HG03196 (cell line): ENCODE results near the gene NKAIN2.

ENCODE experiments used
- ATAC-seq: cut with Tn5 transposase; IDR thresholded peaks from one replicate; pipeline ENCODE4 v1.9.1; 2021; ENCODE audit not compliant: unreplicated experiment

The NKAIN2 gene

DNA sequence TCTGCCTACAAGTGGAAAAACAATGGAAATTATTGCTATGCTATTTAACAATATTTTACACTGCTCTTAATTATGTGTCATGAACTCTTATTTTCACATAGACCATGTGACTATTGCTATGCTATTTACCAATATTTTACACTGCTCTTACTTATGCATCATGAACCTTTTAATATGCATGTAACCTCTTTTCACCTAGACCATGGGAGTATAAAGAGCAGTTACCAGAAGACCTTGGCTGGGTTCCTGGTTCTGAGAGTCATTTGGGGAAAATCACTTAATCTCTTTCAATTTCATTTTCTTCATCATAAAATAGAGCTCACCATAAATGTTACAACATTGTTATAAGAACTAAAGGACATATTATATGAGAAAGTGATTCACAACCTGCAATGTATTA, 934.8 kb downstream of the NKAIN2 start:
- ATAC-seq = no peak

DNA sequence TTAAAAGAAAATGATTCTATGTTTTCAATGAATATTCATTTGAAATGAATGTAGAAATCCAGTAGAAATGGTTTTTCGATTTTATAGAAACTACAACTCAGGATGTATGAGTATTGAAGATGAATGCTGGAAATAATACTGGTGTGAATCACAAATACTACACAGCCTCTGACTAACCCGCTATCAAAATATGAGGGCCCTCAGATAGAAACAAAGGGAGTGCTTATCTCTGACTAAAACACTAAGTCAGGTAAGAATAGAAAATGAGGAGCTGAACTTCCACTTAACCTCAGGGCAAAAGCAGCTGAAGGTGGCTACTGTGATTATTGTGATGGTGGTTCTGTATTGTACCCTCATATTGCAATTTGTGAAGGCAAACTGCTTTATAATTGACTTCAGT, 937.7 kb downstream of the NKAIN2 start:
- no peak for ATAC-seq

DNA sequence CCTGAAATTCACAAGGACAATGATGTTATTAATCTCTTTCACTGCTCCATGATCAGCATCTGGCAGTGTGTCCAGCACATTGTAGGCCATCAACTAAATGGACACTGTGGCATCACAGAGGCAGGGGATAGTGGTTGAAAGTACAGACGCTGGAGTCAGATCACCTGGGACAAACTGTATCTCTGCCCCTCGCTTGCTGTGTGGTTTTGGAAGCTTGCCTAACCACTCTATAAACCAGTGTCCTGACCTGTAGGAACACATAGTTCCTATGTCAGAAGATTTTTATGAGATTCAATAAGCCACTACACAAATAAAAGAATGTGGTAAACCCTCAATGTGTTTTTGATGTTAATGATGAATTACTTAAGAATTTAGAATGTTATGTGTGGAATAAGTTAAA, 939.3 kb downstream of the NKAIN2 start:
- no peak for ATAC-seq

DNA sequence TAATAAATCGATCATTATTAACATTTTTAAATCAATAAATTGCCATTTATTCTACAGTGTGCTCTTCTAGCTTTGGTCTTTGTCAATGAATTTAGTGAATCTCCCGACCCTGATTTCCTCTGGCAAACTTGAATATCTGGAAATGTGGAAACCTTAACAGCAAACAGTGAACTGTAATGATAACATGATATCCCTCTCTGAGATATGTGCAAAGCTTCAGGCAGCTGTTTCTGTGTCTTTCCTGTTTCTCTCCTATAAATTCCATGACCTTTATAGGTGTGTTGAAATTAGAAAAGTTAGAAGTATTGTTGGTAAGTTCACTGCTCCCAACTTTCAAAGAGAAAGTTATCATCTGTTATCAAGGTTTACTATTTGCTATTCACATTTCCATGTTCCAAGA, 939.8 kb downstream of the NKAIN2 start:
- ATAC-seq = no peak

DNA sequence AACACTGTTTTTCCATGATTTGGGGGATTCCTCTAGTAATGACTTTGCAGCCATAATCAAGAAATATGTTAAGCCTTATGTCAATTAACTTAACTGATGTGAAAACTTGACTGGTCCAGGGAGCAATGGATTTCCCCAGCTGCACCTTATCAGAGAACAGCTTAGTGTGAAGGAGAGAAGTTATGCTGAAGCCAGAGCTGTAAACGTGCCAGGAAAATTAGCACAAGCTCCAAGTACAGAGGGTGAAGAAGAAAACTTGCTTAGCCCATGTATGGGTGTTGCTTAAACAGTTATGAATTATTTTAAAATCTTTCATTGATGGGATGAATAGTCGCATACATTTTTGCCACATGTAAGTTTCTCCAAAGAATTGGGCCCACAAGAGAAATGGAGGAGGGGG, 943.7 kb downstream of the NKAIN2 start:
- no peak for ATAC-seq

DNA sequence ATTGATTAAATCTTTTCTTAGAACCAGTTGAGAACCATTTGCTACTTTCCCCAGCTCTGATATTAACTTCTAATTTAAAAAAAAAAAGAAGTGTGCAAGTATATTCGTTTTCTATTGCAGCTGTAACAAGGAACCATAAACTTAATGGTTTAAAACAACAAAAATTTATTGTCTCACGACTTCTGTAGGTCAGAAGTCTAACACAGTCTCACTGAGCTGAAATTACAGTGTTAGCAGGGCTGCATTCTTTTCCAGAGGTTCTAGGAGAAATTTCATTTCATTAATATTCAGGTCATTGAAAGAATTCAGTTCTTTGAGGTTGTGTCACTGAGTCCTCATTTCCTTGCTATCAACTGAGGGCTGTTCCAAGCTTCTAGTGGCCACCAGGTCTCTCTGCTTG, 945.1 kb downstream of the NKAIN2 start:
- ATAC-seq = no peak

DNA sequence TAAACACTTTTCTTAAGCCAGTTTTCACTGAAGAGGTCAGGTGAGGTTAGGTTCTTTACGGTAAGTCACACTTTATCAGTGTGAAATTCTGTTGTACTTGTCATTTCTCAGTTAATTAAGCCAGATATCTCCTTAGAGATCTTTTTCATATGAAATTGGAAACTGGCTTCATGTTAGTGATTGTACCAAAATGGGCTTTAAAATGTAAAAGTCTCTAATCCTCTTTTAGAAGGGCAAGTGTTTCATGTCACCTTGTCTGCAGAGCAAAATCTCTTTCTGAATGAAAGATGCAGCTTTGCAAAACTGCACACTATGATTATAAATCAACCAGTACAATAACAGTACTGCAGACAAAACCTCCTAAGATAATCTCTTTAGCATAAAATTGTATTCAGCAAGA, 949.3 kb downstream of the NKAIN2 start:
- no peak for ATAC-seq

DNA sequence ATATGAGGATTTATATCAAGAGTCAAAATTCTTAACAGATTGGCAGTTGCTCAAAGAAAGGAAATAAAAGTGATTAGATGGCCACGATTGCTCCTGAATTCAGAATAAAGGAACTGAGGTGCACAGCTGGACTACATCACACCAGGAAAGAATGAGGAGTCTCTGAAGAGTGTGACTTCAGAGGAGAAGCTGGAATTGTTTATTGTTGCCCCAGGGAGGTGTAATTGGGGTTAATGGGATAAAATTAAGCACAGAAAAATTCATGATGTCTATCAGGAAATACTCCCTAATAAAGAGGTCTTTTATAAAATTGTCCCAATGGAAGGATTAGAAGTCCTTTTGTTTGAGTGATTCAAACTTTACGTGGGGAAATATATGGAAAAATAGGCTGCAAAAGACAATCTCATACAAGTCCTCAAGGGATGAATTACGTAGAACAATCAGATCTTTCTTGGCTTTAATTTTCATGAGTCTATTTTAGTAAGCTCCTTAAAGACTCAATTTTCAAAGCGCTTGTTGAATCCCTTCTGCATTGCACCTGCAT, 950.0 kb downstream of the NKAIN2 start:
- no peak for ATAC-seq

DNA sequence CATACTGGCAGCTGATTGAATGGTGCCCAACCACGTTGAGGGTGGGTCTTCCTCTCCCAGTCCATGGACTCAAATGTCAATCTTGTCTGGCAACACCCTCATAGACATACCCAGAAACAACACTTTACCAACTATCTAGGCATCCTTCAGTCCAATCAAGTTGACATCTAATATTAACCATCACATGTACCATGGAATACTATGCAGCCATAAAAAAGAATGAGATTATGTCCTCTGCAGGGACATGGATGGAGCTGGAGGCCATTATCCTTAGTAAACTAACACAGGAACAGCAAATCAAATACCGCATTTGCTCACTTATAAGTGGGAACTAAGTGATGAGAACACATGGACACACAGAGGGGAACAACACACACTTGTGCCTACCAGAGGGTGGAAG, 951.7 kb downstream of the NKAIN2 start:
- ATAC-seq = no peak

DNA sequence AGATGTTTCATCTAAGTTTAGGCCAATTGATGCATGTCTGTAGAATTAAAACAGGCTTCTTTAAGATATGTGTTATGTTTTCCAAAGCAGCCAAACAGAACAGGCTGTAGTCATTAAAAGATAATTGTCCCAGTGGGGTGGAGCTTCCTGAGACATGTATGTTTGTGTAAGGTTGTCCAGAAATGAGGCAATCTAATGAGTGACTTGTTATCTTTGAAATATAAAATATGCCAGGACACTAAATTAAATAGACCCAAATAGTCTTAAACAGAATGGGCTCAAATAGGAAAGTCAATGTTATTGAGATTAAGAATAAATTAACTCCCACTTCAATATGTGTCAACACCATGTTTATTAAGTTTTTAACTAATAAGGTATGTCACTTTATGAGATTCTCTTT, 953.9 kb downstream of the NKAIN2 start:
- ATAC-seq = no peak

DNA sequence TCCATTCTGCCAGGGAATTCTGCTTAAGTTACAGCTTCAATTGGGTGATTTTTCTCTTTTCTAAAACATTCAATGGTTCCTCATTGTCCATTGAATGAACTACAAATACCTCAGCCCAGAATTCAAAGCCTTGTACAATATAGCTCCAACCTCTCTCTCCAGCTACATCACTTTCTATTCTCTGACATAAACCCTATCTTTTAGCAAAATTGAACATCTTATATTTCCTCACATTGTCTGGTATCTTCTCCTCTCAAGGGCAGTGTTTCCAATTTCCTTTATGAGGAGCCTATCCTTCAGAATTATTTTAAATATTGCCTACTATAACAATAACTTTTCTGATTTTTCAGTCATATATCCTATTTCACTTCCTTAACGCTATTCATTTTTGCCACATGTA, 955.0 kb downstream of the NKAIN2 start:
- no peak for ATAC-seq

DNA sequence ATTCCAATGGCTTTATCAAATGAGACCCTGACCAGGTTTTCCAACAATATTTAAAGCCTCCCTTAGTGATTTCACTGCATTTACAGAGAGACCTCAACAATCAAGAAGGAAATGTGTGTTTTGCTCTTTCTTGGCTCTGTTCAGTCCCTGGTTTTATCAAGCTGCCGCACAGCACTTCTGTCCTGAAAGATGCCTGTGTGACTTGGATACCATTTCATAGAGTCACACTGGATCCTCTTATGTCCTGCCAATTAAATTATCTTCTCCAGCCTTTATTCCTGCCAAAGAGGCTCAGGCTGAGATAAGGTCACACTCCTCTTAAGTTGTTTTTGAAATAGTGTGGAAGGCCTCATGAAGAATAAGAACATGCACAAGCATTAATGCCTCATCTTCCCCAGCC, 961.6 kb downstream of the NKAIN2 start:
- no peak for ATAC-seq

DNA sequence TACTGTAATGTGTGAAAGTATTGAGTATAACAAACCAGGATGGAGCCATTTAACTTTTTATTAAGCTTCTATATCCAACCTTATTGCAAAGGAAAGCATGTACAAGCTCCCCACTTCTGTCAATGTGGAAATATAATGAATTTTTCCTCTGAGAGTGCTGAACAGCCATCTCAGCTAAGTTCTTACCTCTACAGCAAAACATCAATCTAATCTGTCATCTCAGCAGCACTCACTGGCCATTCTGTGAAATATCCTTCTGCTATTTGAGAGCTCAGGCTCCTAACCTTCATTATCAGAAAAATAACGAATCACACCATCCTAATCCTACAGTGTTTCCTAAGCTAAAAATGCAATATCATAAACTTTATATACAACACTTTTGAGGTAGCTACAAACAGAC, 964.6 kb downstream of the NKAIN2 start:
- no peak for ATAC-seq

DNA sequence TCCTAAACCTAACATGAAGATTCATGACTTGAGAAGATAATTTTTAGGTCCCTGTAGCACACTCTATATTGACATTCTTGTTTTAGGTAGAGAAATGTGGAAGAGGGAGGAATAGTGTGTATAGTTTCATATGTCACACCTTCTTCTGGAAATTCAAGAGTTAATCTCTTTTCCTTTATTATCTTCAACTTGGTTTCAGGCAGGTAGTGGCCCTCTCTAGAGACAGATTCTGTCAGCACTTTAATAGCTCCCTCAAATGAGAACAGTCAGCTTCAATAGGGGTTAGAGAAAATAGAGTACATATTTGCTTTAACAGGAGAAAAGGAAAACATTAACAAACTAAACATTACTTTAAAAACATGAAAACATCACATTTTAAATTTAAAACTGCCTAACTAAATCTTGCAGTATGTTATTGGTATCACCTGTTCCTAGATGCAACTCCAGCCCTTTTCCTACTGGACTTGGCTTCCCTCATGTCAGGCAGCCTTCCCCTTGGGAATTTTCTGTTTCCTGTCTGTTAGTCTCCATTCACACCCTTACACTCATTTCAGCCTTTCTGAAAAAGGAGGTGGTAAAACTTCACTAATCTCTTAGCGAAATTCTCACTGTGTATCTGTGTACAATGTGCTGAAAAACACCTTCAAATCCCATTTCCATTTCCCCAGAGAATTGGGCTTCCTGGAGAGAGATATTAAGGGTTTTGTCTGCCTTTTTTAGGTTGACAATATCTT, 966.3 kb downstream of the NKAIN2 start:
- ATAC-seq = no peak

DNA sequence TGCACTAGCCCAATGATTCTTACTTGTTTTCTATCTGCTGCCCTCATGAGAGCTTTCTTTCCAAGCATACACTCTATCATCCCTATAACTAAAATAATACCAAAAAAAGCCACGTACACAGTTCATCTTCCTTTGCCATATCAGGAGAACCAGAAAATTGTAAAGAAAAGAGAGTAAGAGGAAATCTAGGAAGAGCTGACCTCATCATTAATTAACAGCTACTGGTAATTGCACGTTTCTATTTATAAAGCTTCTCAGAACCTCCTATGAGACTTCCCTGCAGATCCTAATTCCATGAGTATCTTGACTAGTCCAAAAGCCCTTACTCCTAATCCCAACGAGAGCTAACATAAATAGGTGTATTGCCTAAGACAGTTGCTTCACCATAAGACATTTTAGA, 967.1 kb downstream of the NKAIN2 start:
- no peak for ATAC-seq

DNA sequence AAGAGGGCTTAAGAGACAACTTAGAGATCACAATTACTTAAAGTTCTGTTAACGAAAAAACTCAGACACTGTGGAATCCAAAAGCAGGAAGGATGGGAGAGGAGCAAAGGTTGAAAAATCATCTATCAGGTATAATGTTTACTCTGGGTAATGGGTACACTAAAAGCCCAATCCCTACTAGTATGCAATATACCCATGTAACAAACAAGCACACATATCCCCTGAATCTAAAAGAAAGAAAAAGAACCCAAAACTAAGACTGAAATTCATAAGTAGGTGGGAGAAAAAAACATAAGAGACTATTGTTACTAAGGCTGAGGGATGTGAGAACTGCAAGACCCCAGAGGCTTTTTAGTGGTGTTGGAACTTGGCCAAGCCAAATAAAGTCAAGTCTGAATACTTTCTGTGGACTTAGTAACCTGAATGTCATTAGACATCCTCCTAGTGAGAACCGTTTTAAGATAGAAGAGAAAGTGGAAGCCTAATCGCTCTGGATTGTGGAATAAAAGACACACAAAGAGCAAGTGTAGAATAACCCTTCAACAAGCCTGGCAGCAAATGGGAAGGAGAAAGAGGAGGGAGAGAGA, 969.2 kb downstream of the NKAIN2 start:
- ATAC-seq = no peak

DNA sequence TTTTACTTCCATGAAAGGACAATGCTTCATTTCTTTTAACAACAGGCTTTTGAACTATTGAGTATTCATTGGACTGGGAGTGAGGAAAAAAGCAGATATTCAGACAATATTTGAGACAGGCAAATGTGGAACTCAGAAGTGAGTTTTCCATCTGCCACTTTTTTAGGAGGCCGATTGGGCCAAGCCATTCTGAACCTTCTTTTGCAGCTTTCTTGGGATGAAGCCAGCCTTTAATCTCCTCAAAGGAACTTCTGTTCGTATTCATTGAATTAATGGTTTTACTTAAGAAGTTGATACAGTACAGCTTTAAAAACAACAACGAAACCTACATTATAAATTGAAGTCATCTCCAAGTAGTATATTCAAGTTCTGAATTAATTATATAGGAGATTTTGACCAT, 971.5 kb downstream of the NKAIN2 start:
- ATAC-seq = no peak

DNA sequence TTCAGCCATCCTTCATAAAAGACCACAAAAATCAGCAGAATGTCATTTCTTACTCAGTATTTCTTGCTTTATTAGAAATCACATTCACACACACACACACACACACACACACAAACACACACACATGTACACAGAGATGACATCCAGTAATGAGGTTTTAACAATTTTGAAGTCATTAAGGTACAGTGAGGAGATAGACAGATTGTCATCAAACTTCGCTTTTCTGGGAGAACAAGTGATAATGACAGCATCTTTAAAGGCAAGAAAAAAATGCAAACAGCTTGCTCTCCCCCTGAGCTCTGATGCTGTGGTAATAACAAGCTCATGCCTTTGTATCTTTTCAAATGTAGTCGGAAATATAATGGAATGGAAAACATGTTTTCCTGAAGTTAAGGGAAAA, 974.2 kb downstream of the NKAIN2 start:
- no peak for ATAC-seq

DNA sequence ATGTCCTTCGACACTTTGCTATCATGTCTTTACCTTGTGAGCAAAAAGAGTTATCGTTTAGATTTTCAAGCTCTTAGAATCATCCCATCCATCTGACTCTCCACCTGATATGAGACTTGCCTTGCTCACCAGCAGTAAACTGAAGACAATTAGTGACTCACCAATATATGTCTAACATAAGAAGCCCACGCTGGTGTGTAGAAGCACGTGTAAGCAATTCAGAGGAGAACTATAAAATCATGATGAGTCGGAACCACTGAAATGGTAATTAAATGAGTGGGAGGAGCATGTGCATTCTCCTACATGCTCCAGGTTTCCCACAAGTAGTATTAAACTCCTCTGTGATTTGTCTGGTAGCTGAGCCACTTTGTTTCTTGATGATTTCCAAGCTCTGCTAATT, 977.0 kb downstream of the NKAIN2 start:
- no peak for ATAC-seq

DNA sequence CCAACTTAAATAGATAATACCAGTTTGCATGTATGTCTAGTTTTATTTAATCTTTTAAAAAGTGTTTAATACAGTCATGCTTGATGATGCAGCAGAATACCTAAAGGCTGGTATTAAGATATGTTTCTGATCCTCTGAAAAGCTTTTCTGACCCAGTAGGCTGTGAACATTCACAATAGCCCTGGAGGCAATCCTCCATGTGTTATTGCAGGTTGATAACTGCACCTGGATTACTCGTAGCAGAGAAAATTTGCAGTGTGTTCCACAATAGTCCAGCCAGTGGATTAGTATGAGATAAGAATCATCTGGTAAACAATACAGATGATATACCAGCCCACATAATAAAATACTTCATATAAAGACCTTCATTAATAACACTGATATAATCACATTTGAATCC, 979.7 kb downstream of the NKAIN2 start:
- ATAC-seq = no peak

DNA sequence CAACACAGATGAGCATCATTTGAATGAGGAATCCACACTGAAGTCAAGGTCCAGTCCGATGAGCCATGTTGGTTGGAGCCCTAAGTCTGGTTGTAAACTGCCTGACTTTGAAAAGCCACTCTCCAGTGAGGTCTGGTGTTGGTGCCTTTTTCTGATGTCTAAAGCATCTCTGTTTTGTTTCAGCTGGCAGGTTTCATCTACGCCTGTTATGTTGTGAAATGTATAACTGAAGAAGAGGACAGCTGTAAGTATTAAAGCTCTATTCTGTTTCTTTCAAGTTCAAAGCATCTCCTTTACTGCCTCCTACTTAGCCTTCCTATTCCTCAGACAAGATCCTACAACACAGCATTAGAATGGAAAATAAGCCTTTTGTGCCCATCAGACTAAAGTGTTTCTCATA, 987.5 kb downstream of the NKAIN2 start:
- no peak for ATAC-seq

DNA sequence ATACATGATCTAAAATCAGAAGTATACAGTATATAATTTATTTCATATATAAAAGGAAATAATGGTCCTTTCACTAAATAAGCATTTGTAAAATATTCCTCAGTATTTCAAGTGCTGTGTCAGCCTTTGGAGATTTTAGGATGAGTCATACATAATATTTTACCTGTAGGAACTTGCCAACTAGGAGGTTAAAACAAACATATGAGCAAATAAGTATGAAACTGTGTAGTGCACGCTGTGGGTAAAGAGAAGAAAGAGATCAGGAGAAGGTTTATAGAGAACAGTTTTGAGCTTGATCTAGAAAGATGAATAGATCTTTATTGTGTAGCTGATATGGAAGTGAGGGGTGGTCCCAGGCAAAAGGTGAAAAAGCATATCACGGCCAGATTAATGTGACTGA, 988.7 kb downstream of the NKAIN2 start:
- ATAC-seq = no peak

DNA sequence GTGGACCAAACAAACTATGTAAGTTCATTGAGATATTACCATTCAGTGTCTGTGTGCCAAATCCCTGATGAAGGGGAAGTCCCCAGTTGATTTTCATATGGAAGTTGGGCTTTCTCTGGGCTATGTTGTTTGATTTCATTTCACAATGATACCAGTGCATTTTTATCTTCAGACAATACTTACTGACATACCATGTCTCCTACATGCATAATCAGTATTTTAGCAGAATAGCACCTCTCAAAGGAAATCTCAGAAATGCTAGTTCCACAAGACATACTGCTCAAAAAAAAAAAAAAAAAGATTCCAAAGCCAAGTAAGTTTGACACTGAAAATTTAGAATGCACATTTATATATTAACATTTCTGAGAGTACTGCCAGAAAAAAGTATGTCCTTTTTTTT, 989.7 kb downstream of the NKAIN2 start:
- no peak for ATAC-seq
